WTC11 (cell line): ENCODE measurements around the gene ZIC2. TPM values are rescaled to one million over a fixed set of nuclear protein-coding genes. Genes with fewer than 3 reads are reported as not detected.
A peak's percentile ranks its signal among the peaks of the same experiment; 100 is the strongest.

ENCODE experiments used
- ATAC-seq: fragments of 200-7000 bp; cut with Tn5 transposase; 2 replicates; pipeline ENCODE4 v1.10.0; 2021; ENCODE audit warnings: mild to moderate bottlenecking, moderate library complexity
- CTCF ChIA-PET: fragments of 300-600 bp; sonication (Branson Sonifier 250); formaldehyde crosslinking; loops from one replicate; lab custom pipeline; 2021; ENCODE audit warnings: antibody characterized with exemption; lab: Charles Lee
- POLR2A ChIA-PET: fragments of 350-600 bp; sonication (Branson Sonifier 250); formaldehyde crosslinking; loops from one replicate; lab custom pipeline; 2021; ENCODE audit warnings: antibody characterized with exemption; lab: Charles Lee
- DNase-seq: peaks from one replicate; pipeline ENCODE4 v3.0.0; 2021; ENCODE audit warnings: low spot score
- H3K27ac Mint-ChIP-seq: 2 replicates; pipeline ENCODE4 v1.8.0; 2021; ENCODE audit warnings: mixed read lengths
- H3K27me3 Mint-ChIP-seq: 2 replicates; pipeline ENCODE4 v1.8.0; 2021; ENCODE audit warnings: low read depth, mild to moderate bottlenecking, moderate library complexity, mixed read lengths
- H3K36me3 Mint-ChIP-seq: 2 replicates; pipeline ENCODE4 v1.8.0; 2021; ENCODE audit warnings: mixed read lengths
- H3K4me1 Mint-ChIP-seq: 2 replicates; pipeline ENCODE4 v1.8.0; 2022; ENCODE audit warnings: mixed read lengths
- H3K4me3 Mint-ChIP-seq: 2 replicates; pipeline ENCODE4 v1.8.0; 2021; ENCODE audit warnings: mild to moderate bottlenecking, moderate library complexity, mixed read lengths
- H3K9me3 Mint-ChIP-seq: 2 replicates; pipeline ENCODE4 v1.8.0; 2021; ENCODE audit warnings: mixed read lengths
- ARID4B ChIP-seq: sonication (generic); formaldehyde crosslinking; IDR thresholded peaks from 2 replicates; pipeline ENCODE4 v1.8.0; 2023; ENCODE audit warnings: missing genetic modification reagents, mild to moderate bottlenecking, borderline replicate concordance
- GRHL2 ChIP-seq: fragments of 250-450 bp; sonication (Bioruptor Pico); IDR thresholded peaks from 2 replicates; pipeline ENCODE4 v1.8.0; 2022; ENCODE audit warnings: mild to moderate bottlenecking, moderate library complexity; ENCODE audit not compliant: insufficient replicate concordance, severe bottlenecking
- JUN ChIP-seq: sonication (generic); formaldehyde crosslinking; IDR thresholded peaks from 2 replicates; pipeline ENCODE4 v1.8.0; 2023; ENCODE audit warnings: mild to moderate bottlenecking, missing genetic modification reagents
- MAX ChIP-seq: sonication (generic); formaldehyde crosslinking; IDR thresholded peaks from 2 replicates; pipeline ENCODE4 v1.8.0; 2022; ENCODE audit warnings: mild to moderate bottlenecking, missing genetic modification reagents
- SMAD3 ChIP-seq: sonication (generic); formaldehyde crosslinking; IDR thresholded peaks from 2 replicates; pipeline ENCODE4 v1.8.0; 2022; ENCODE audit warnings: missing genetic modification reagents, mild to moderate bottlenecking, borderline replicate concordance
- TP53 ChIP-seq: sonication (generic); formaldehyde crosslinking; IDR thresholded peaks from 2 replicates; pipeline ENCODE4 v1.8.1; 2023; ENCODE audit warnings: mild to moderate bottlenecking, missing genetic modification reagents
- ZNF219 ChIP-seq: sonication (generic); formaldehyde crosslinking; IDR thresholded peaks from 2 replicates; pipeline ENCODE4 v1.8.0; 2023; ENCODE audit warnings: missing genetic modification reagents, mild to moderate bottlenecking, borderline replicate concordance
- ZNF232 ChIP-seq: sonication (generic); formaldehyde crosslinking; IDR thresholded peaks from 2 replicates; pipeline ENCODE4 v1.8.0; 2022; ENCODE audit warnings: mild to moderate bottlenecking, missing genetic modification reagents
- total RNA-seq: library from RNA; stranded (reverse); gene quantifications from 3 replicates; pipeline ENCODE4 v1.2.3, GENCODE V29; 2021
- TF ChIP-seq, protein P1 (sequence below): sonication (generic); formaldehyde crosslinking; IDR thresholded peaks from 2 replicates; pipeline ENCODE4 v1.8.1; 2023; ENCODE audit warnings: mild to moderate bottlenecking, missing genetic modification reagents, borderline replicate concordance
- TF ChIP-seq, protein P2 (sequence below): fragments of 250-450 bp; sonication (Bioruptor Pico); IDR thresholded peaks from 2 replicates; pipeline ENCODE4 v1.8.0; 2021; ENCODE audit warnings: mild to moderate bottlenecking

Gene ZIC2
- total RNA-seq, 1 experiment from 2014 or later = 344 TPM

DNA sequence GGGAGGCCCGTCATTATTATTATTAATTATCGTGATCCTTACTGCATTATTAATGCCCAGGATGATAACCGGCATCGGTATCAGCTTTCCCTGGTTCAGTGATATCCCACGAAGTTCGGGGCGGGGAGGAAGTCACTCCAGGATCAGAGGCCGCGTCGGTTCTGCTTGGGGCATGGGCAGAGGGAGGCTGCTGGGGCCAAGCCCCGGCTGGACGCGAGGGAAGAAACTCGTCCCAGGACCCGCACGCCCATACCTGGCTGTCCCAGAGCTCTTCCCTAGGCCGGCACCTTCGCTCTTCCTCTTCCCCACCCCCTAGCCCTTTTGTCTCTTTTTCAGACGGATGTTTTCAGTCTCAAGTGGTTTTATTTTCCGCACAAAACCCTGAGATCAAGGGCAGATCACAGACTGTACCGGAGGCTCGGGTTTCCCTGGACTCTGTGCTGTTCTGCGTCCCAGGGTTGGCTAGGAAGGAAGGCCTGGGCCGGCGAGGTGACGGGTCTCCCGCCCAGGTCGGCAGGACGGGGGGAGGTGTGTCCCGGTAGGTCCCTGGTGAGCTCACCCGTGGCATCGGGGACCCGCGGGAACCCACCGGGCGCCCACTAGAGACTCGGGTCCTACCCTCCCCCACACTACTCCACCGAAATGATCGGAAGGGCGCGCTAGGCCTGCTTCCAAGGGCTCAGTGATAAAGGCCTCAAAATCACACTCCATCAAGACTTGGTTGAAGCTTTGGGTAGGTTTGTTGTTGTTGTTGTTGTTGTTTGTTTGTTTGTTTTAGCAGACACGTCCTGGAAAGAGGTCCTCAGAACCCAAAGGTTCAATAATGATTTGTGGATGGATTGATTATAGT is 7.9 kb downstream of the ZIC2 start (continued):
- TF ChIP-seq, protein P1, sequence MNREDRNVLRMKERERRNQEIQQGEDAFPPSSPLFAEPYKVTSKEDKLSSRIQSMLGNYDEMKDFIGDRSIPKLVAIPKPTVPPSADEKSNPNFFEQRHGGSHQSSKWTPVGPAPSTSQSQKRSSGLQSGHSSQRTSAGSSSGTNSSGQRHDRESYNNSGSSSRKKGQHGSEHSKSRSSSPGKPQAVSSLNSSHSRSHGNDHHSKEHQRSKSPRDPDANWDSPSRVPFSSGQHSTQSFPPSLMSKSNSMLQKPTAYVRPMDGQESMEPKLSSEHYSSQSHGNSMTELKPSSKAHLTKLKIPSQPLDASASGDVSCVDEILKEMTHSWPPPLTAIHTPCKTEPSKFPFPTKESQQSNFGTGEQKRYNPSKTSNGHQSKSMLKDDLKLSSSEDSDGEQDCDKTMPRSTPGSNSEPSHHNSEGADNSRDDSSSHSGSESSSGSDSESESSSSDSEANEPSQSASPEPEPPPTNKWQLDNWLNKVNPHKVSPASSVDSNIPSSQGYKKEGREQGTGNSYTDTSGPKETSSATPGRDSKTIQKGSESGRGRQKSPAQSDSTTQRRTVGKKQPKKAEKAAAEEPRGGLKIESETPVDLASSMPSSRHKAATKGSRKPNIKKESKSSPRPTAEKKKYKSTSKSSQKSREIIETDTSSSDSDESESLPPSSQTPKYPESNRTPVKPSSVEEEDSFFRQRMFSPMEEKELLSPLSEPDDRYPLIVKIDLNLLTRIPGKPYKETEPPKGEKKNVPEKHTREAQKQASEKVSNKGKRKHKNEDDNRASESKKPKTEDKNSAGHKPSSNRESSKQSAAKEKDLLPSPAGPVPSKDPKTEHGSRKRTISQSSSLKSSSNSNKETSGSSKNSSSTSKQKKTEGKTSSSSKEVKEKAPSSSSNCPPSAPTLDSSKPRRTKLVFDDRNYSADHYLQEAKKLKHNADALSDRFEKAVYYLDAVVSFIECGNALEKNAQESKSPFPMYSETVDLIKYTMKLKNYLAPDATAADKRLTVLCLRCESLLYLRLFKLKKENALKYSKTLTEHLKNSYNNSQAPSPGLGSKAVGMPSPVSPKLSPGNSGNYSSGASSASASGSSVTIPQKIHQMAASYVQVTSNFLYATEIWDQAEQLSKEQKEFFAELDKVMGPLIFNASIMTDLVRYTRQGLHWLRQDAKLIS = no peak
- no peak for TF ChIP-seq ZNF219 (CRISPR knock-in tag)
- TF ChIP-seq, protein P2, sequence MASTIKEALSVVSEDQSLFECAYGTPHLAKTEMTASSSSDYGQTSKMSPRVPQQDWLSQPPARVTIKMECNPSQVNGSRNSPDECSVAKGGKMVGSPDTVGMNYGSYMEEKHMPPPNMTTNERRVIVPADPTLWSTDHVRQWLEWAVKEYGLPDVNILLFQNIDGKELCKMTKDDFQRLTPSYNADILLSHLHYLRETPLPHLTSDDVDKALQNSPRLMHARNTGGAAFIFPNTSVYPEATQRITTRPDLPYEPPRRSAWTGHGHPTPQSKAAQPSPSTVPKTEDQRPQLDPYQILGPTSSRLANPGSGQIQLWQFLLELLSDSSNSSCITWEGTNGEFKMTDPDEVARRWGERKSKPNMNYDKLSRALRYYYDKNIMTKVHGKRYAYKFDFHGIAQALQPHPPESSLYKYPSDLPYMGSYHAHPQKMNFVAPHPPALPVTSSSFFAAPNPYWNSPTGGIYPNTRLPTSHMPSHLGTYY (CRISPR knock-in tag) = no peak

- no peaks in the 10 kb centered on the region for H3K9me3 Mint-ChIP-seq
- TF ChIP-seq GRHL2 (CRISPR knock-in tag) = no peak
- TF ChIP-seq ZNF232 (CRISPR knock-in tag) = peak; percentile 50; the same call in 1 of the 2 replicates
- TF ChIP-seq MAX = peak; percentile 53; the same call in 1 of the 2 replicates
- TF ChIP-seq JUN (CRISPR knock-in tag) = no peak
- 0 out of 2 replicates have a peak, but pooled peaks have one; percentile 12 for TF ChIP-seq TP53 (CRISPR knock-in tag)
- 0 out of 2 replicates have a peak, but pooled peaks have one; percentile 52 for TF ChIP-seq SMAD3 (CRISPR knock-in tag)
- no peak for TF ChIP-seq ARID4B
- TF ChIP-seq, all 79 proteins: peak for 4
- ChIA-PET CTCF (interaction anchor here (0.6 to 2.6 kb wide), 8 partner anchors 9 to 390 kb away, joined by 3 to 10 read pairs (median 4); no protein-coding TSS in a partner anchor), POLR2A (interaction anchor here (0.8 to 3.1 kb wide), 6 partner anchors 10 to 98 kb away, joined by 4 to 23 read pairs (median 6); partner anchors contain the start of genes PCCA, ZIC2 and ZIC5)
- peaks cover 14% of the 10 kb centered on the region for H3K36me3 Mint-ChIP-seq
- ATAC-seq = peak; percentile 1
- H3K4me3 Mint-ChIP-seq = peak overlapping the region; percentile 71
- no peak overlapping the region; the same call in 1 of the 2 replicates for H3K27ac Mint-ChIP-seq
- DNase-seq = peak; percentile 66
- H3K27me3 Mint-ChIP-seq = peaks cover 74% of the 10 kb centered on the region
- H3K4me1 Mint-ChIP-seq = peaks cover 85% of the 10 kb centered on the region
Observed at GRCh38 chr13:99990126-99990977, 8.8 kb downstream of the ZIC2 start.
